ENCODE data around the gene BPIFB6.
"Not testable (repeated sequence)": the region's sequence is repeated elsewhere in the genome, so short reads cannot be mapped to it uniquely, and the experiment has no call there.

BPIFB6 gene

DNA sequence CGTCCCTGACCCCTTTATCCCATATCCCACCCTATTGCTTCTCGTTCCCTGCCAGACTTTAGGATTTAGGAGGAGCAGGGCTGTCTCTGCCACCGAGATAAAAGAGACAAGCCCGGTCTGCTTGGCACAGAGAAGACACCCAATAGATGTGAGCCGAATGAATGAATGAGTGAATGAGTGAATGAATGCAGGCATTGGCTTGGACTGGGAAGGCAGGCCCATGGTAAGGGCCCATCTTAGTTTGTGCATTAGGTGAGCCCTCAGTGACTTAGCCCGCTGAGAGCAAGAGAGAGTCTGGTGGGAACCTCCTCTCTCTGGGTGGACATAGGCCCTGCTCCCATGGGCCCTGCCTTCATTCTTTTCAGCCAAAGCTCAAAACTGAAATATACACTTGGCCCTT, 879 bp upstream of the BPIFB6 start:
- no peak for DNase-seq

DNA sequence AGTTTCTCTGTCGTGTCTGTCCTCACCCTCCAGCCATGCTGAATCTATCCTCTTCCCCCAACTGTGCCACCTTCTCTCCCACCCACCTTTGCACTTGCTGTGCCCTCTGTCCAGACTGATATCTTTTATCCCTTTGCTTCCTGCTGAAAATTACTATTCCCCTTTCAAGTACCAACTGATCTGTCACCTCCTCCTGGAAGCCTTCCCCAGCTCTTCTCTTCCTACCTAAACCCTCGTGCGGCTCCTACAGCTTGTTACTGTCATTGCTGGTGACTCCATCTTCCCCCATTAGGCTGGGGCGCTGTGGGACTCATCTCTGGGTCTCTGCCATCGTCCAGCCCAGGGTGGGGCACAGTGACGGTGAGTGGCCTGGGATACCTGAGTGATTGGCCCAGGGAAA, 1.1 kb downstream of the BPIFB6 start:
- DNase-seq: no peak

GRCh38 chr20:33033381-33033780, 1.9 kb downstream of the BPIFB6 start:
- no peak for DNase-seq

GRCh38 chr20:33034115-33034514, 2.7 kb downstream of the BPIFB6 start:
- DNase-seq: no peak

- DNase-seq: no peak
These were observed 3.5 kb downstream of the BPIFB6 start for GRCh38 chr20:33034901-33035492.

DNA sequence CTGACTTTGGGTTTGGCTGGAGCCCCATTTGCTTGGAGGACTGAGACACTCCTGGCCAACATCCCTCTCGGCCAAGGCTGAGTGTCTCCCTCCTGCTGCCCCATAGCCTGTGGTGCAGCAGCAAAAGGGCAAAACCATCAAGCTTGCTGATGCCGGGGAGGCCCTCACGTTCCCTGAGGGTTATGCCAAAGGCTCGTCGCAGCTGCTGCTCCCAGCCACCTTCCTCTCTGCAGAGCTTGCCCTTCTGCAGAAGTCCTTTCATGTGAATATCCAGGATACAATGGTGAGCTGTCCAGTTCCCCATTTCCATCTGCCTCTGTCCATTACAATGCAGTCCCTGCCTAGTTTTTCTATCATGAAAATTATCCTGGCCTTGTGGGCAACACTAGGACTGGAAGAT, 6.0 kb downstream of the BPIFB6 start:
- DNase-seq: no peak

GRCh38 chr20:33038243-33038642, 6.8 kb downstream of the BPIFB6 start:
- no peak for DNase-seq

DNA sequence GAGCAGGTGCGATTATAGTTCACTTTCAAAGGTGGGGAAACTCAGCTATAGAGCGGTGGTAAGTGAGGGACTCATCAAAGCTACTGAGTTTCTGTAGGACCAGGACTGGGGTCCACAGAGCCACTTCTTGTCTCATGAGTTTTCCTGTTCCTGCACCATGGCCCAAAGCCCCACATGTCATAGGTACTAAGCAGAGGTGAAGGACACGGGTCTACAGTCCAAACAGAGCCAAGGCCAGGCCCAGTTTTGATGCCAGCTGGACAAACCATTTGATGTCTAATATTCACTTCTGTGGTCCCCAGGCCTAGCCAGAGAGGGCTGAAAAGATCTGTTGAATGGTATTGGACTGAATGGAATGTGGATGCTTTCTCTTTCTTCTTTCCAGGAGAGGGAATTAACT, 11.0 kb downstream of the BPIFB6 start:
- DNase-seq: no peak

GRCh38 chr20:33042983-33043730, 11.7 kb downstream of the BPIFB6 start:
- no peak for DNase-seq

GRCh38 chr20:33043731-33044181, 12.3 kb downstream of the BPIFB6 start:
- DNase-seq: no peak

DNA sequence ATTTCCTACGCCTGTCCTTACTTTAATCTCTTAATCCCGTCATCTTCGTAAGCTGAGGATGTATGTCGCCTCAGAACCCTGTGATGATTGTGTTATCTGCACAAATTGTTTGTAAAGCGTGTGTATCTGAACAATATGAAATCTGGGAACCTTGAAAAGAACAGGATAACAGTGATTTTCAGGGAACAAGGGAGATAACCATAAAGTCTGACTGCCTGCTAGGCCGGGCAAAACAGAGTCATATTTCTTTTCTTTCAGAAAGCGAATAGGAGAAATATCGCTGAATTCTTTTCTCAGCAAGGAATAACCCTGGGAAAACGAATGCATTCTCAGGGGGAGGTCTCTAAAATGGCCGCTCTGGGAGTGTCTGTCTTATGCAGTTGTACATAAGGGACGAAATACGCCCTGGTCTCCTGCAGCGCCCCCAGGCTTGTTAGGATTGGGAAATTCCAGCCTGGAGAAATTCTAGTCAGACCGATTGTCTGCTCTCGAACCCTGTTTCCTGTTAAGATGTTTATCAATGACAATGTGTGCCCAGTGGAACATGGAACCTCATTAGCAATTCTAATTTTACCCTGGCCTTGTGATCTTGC, 13.8 kb downstream of the BPIFB6 start:
- DNase-seq: not testable (repeated sequence)

DNA sequence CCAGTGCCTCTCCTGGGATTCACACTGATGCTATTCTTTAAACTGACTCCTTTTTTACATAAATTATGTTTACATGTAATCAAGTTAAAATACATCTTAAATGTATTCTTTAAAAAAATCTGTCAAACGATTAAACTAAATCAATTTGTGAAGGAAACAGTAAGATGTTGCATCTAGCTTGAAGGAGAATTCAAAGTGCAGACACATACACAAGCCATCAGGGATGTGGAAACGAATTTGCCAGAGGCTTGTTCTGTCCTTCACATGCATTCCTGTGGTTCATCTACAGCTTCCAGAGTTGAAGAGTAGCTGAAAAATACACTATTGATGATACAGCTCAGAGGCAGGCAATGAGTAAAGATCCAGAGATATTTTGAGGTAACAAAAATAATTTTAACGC, 15.0 kb downstream of the BPIFB6 start:
- DNase-seq: no peak

DNA sequence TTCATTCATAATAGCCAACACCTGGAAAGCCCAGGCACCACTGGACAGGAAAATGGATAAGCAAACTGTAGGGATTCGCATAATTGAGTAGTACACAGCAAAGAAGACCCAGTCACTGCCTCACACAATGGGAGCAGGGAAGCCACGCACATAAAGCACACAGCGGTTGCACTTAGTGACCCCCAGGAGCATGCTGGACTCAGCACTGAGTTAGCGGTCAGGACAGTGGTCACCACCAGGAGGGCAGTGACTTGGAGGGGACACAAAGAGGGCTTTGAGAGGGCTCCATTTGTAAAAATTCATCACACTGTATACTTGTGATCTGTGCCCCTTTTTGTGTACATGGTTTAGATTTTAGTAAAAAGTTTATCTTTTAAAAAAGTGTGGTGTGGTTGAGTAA, 19.9 kb downstream of the BPIFB6 start:
- DNase-seq: no peak

DNA sequence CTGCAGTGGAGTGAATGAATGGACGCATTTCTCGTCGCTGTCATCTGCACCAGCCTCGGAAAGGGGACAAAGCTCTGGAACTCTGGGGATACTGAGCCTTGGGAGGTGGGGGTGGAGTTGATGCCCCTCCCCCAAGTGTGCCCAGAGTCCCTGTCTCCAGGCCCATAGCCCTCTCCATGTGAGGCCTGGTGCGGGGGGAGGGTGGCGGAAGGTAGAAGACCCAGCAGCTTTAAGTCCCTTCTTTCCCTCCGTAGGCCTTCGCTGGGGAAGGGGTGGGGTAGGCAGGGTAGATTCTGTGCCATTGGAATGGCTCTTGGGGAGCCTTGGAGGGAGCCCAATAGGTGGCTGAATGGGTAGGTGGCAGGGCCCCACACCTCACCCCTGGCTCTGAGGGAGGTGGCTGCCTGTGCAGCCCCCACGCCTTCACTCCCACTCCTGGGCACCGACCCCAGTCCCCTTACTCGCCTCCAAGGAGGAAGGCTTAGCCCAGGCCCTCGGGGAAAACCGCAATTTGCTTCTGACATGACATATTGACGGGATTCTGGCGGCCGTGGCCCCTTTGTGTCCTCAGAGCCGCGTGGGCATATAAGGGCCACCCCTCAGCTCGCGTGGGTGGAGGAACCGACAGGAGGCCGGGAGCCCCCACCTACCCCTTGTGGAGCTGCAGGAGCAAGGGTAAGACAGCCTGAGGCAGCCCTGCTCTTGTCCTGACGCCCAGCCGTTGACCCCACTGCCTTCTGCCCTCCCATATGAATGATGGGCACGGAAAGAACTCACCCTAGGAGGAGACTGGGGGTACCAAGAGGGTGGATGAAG, 22.1 kb downstream of the BPIFB6 start, which contains the start of gene BPIFB3:
Gene BPIFB3 (plus strand): TSS at position 613 of the 816 bp plus-strand sequence. CDS start 1,533 bp downstream, outside the sequence.
- DNase-seq: no peak

- no peak for DNase-seq
These were observed 22.9 kb downstream of the BPIFB6 start for GRCh38 chr20:33054381-33054780.

DNA sequence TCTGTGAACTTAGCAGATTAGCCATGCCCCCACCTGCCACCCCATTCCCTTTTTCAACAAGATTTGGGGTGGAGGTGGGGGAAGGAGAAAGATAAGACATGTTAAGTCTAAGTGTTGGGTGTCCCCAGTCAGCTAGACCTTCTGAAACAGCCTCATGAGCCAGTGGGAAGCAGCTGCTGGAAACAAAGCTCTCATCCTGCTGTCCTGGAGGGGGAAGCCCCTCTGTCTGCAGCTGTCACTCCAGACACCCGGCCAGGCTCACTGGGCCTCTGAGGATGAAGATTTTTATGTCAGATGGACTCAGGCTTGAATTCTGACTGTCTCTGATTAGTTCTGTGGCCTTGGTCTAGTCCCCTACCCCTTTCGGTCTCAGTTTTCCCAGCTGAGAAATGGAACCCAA, 23.3 kb downstream of the BPIFB6 start:
- no peak for DNase-seq

DNA sequence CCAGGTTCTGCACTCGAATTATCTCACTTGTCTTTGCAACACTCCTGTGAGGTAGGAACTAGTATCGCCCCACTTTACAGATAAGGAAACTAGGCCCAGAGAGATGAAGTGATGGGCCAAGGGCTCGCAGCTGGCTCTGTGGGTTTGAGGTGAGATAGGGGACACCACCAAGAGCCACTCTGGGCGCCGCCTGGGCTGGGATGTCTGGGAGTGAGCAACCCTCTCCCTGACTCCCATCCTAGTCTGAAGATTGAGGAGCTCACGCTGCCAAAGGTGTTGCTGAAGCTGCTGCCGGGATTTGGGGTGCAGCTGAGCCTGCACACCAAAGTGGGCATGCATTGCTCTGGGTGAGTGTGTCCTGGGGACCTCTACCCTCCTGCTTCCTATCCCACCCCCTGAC, 27.7 kb downstream of the BPIFB6 start:
- DNase-seq: no peak

DNA sequence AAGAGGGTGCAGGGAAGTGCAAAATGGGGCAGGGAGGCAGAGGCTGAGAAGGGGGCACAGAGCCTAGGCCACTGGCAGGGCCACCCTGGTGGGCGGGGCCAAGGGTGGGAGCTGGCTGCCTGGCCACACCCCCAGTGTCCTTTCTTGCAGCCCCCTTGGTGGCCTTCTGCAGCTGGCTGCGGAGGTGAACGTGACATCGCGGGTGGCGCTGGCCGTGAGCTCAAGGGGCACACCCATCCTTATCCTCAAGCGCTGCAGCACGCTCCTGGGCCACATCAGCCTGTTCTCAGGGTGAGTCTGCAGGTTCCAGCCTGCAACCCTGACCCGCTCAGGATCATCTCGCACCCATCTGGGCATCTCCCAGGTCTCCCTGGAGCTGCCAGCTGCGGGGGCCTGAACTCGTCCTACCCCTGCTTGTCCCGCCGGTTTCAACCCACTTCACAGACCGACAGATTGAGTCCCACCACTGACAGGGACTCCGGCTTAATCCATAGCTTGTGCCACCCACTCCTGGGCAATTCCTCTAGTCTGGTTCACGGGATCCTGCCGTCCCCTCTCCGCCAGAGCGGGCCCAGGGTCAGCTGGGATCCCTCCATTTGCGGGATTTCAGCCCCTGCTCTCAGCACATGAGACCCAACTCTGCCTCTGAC, 28.4 kb downstream of the BPIFB6 start:
- DNase-seq: no peak

GRCh38 chr20:33061658-33062028, 30.2 kb downstream of the BPIFB6 start:
- DNase-seq: no peak

- no peak for DNase-seq
These were observed 30.8 kb downstream of the BPIFB6 start for GRCh38 chr20:33062105-33062824.

- no peak for DNase-seq
These were observed 31.3 kb downstream of the BPIFB6 start for GRCh38 chr20:33062825-33063149.

GRCh38 chr20:33063271-33063670, 31.8 kb downstream of the BPIFB6 start:
- no peak for DNase-seq

Data from AML-193 (cell line).